Measurements from ENCODE around the gene IGSF9B. TPM values are rescaled to one million over a fixed set of nuclear protein-coding genes. Genes with fewer than 3 reads are reported as not detected.

IGSF9B gene
- total and polyA plus RNA-seq, 9 of the 15 experiments (the other 6 are each of a cell fraction or from before 2014, with no cell fraction given), result 0.09 TPM; not detected in 8

DNA sequence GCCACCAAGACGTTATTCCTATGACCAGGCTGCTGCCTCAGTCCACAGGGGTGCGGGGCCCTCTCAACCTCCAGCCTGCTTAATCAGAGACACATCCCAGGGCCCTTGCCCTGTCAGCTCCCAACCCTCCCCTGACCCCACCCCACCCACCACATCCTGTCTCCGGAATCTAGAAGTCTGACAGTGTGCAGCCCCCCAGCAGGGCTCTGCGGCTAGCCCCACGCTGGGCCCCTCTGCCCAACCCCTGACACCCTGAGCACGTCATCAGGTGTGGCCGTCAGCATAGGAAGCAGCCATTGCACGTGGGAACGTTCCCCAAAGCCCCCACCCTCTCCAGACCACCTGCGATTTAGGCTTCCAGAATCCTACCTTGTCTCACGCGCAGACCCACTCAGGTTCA, 34.3 kb upstream of the IGSF9B start:
- no TSS peak for BruUV-seq (replicated peaks)
- Histone ChIP-seq H4K20me1 (replicated peaks; ENCODE audit: control insufficient read depth, insufficient read depth, low read length) (no peaks in the 10 kb centered on the region), H3K36me3 (ENCODE audit: control insufficient read depth, insufficient read depth, low read length) (no peaks in the 10 kb centered on the region), H3K9me1 (ENCODE audit: control insufficient read depth, insufficient read depth, low read length) (no peaks in the 10 kb centered on the region), H3K4me2 (ENCODE audit: insufficient read depth, low read length) (no peak overlapping the region), H3K27me3 (ENCODE audit: control insufficient read depth in 2 of 2, insufficient read depth in 2 of 2, low read length in 2 of 2) (peaks cover 5 to 62% of the 10 kb centered on the region in 2 experiments; a peak in 4 of 5 replicates), H3K9me3 (replicated peaks; ENCODE audit: control insufficient read depth, insufficient read depth, low read depth, low read length) (no peaks in the 10 kb centered on the region), H3K79me2 (ENCODE audit: control insufficient read depth, insufficient read depth, low read length) (no peaks in the 10 kb centered on the region), H3K9ac (ENCODE audit: insufficient read depth in 1 of 2, low read depth in 2 of 2, low read length in 2 of 2) (no peak overlapping the region), H2AFZ (ENCODE audit: low read depth, low read length) (no peak overlapping the region), H3K4me1 (replicated peaks in 1 of 2; ENCODE audit: control insufficient read depth in 2 of 2, insufficient read depth in 2 of 2, low read length in 2 of 2) (no peaks in the 10 kb centered on the region), H3K4me3 (no peak overlapping the region), H3K27ac (ENCODE audit: extremely low read depth, low read depth, low read length) (no peak overlapping the region)
- DNase-seq (ENCODE audit: extremely low read depth in 1 of 4, low spot score in 3 of 4) (no peak), ATAC-seq (no peak), FAIRE-seq (no peak)
- ChIA-PET CTCF (ENCODE audit: low intra/inter-chr PET ratio) (no interaction called here), POLR2A (no interaction called here)
- intact Hi-C loops (cut with micrococcal nuclease), result no loop called here
- WGBS (ENCODE audit: insufficient coverage, low coverage, missing lambda C conversion rate), result 2% methylated on average over 12 of the region's 12 CpGs
- in situ Hi-C loops (cut with MboI), result no loop called here
- TF ChIP-seq, protein P1, sequence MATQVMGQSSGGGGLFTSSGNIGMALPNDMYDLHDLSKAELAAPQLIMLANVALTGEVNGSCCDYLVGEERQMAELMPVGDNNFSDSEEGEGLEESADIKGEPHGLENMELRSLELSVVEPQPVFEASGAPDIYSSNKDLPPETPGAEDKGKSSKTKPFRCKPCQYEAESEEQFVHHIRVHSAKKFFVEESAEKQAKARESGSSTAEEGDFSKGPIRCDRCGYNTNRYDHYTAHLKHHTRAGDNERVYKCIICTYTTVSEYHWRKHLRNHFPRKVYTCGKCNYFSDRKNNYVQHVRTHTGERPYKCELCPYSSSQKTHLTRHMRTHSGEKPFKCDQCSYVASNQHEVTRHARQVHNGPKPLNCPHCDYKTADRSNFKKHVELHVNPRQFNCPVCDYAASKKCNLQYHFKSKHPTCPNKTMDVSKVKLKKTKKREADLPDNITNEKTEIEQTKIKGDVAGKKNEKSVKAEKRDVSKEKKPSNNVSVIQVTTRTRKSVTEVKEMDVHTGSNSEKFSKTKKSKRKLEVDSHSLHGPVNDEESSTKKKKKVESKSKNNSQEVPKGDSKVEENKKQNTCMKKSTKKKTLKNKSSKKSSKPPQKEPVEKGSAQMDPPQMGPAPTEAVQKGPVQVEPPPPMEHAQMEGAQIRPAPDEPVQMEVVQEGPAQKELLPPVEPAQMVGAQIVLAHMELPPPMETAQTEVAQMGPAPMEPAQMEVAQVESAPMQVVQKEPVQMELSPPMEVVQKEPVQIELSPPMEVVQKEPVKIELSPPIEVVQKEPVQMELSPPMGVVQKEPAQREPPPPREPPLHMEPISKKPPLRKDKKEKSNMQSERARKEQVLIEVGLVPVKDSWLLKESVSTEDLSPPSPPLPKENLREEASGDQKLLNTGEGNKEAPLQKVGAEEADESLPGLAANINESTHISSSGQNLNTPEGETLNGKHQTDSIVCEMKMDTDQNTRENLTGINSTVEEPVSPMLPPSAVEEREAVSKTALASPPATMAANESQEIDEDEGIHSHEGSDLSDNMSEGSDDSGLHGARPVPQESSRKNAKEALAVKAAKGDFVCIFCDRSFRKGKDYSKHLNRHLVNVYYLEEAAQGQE (IDR thresholded peaks at IDR 0.05; ENCODE audit: borderline replicate concordance), result no peak
- TF ChIP-seq, protein P1 (CRISPR knock-in tag; IDR thresholded peaks at IDR 0.05; ENCODE audit: low read depth), result no peak
- TF ChIP-seq NR3C1 (CRISPR knock-in tag; IDR thresholded peaks at IDR 0.05) (no peak), CREBBP (IDR thresholded peaks at IDR 0.05; ENCODE audit: low read depth, low read length) (no peak), BRF1 (IDR thresholded peaks at IDR 0.05; ENCODE audit: borderline replicate concordance, extremely low read depth, insufficient read length) (no peak), E2F3 (CRISPR knock-in tag; IDR thresholded peaks at IDR 0.05) (no peak), XRCC3 (IDR thresholded peaks at IDR 0.05) (no peak), FOXP1 (CRISPR knock-in tag; IDR thresholded peaks at IDR 0.05) (no peak), ZNF444 (CRISPR knock-in tag; IDR thresholded peaks at IDR 0.05) (no peak), CBX8 (IDR thresholded peaks at IDR 0.05; ENCODE audit: borderline replicate concordance, extremely low read depth, low read depth, low read length, poor library complexity, severe bottlenecking) (no peak), EP300 (IDR thresholded peaks at IDR 0.05; ENCODE audit: low read length) (no peak)
- TF ChIP-seq, protein P2, sequence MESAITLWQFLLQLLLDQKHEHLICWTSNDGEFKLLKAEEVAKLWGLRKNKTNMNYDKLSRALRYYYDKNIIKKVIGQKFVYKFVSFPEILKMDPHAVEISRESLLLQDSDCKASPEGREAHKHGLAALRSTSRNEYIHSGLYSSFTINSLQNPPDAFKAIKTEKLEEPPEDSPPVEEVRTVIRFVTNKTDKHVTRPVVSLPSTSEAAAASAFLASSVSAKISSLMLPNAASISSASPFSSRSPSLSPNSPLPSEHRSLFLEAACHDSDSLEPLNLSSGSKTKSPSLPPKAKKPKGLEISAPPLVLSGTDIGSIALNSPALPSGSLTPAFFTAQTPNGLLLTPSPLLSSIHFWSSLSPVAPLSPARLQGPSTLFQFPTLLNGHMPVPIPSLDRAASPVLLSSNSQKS (CRISPR knock-in tag; IDR thresholded peaks at IDR 0.05), result no peak
- TF ChIP-seq, protein P3, sequence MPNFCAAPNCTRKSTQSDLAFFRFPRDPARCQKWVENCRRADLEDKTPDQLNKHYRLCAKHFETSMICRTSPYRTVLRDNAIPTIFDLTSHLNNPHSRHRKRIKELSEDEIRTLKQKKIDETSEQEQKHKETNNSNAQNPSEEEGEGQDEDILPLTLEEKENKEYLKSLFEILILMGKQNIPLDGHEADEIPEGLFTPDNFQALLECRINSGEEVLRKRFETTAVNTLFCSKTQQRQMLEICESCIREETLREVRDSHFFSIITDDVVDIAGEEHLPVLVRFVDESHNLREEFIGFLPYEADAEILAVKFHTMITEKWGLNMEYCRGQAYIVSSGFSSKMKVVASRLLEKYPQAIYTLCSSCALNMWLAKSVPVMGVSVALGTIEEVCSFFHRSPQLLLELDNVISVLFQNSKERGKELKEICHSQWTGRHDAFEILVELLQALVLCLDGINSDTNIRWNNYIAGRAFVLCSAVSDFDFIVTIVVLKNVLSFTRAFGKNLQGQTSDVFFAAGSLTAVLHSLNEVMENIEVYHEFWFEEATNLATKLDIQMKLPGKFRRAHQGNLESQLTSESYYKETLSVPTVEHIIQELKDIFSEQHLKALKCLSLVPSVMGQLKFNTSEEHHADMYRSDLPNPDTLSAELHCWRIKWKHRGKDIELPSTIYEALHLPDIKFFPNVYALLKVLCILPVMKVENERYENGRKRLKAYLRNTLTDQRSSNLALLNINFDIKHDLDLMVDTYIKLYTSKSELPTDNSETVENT (CRISPR knock-in tag; IDR thresholded peaks at IDR 0.05), result no peak
